Skeletal muscle tissue (tissue), 4 donors: Measurements from ENCODE around the gene LIPE. TPM values are rescaled to one million over a fixed set of nuclear protein-coding genes. Genes with fewer than 3 reads are reported as not detected.

ENCODE experiments used
- H3K27ac ChIP-seq: one replicate; pipeline ENCODE4 v1.7.0; 2013; ENCODE audit warnings: mild to moderate bottlenecking, low read depth, low read length, inconsistent platforms
- H3K27me3 ChIP-seq, 3 donors: one replicate each; pipeline ENCODE4 v1.7.0; 2013; ENCODE audit warnings: low read length in 3 of 3; ENCODE audit not compliant: control insufficient read depth in 3 of 3, insufficient read depth in 3 of 3
- H3K36me3 ChIP-seq, 3 donors: one replicate each; pipeline ENCODE4 v1.7.0; 2013; ENCODE audit warnings: low read length in 3 of 3; ENCODE audit not compliant: control insufficient read depth in 3 of 3, insufficient read depth in 3 of 3
- H3K4me1 ChIP-seq, 3 donors: one replicate each; pipeline ENCODE4 v1.7.0; 2013; ENCODE audit warnings: low read length in 3 of 3, mild to moderate bottlenecking in 3 of 3; ENCODE audit not compliant: control insufficient read depth in 3 of 3, insufficient read depth in 3 of 3
- H3K4me3 ChIP-seq, 3 donors: one replicate each; pipeline ENCODE4 v1.7.0; 2013; ENCODE audit warnings: low read length in 3 of 3
- H3K9ac ChIP-seq, 3 donors: one replicate each; pipeline ENCODE4 v1.7.0; 2013; ENCODE audit warnings: low read length in 3 of 3, mild to moderate bottlenecking in 3 of 3, moderate library complexity in 2 of 3, low read depth in 1 of 3
- H3K9me3 ChIP-seq, 3 donors: one replicate each; pipeline ENCODE4 v1.7.0; 2013; ENCODE audit warnings: low read length in 3 of 3; ENCODE audit not compliant: control insufficient read depth in 3 of 3
- total RNA-seq: library from RNA; depleted of rRNA; stranded (reverse); fragments of >200 nt; gene quantifications from one replicate; pipeline ENCODE4 v1.2.3, GENCODE V29; 2014
- donor health status: Osteomylitis.

Gene LIPE, protein sequence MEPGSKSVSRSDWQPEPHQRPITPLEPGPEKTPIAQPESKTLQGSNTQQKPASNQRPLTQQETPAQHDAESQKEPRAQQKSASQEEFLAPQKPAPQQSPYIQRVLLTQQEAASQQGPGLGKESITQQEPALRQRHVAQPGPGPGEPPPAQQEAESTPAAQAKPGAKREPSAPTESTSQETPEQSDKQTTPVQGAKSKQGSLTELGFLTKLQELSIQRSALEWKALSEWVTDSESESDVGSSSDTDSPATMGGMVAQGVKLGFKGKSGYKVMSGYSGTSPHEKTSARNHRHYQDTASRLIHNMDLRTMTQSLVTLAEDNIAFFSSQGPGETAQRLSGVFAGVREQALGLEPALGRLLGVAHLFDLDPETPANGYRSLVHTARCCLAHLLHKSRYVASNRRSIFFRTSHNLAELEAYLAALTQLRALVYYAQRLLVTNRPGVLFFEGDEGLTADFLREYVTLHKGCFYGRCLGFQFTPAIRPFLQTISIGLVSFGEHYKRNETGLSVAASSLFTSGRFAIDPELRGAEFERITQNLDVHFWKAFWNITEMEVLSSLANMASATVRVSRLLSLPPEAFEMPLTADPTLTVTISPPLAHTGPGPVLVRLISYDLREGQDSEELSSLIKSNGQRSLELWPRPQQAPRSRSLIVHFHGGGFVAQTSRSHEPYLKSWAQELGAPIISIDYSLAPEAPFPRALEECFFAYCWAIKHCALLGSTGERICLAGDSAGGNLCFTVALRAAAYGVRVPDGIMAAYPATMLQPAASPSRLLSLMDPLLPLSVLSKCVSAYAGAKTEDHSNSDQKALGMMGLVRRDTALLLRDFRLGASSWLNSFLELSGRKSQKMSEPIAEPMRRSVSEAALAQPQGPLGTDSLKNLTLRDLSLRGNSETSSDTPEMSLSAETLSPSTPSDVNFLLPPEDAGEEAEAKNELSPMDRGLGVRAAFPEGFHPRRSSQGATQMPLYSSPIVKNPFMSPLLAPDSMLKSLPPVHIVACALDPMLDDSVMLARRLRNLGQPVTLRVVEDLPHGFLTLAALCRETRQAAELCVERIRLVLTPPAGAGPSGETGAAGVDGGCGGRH
- total RNA-seq, result 8.9 TPM

DNA sequence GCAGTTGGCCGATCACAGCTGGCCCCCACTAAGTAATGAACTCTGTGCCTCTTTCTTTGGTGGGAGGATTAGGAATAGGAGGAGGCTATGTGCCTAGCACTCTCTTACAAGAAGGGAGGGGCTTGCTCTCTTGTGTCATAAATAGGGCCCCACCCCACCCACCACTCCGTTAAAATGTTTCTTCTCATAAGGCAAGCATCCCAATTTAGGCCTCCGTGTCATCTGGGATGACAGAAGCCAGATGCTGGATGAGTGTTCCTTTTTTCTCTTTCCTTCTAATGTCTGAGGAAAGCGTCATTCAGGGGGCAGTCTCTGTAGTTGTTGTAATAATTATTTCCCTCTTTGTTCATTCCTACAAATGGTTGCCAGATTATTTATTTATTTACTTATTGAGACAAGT, at the start of gene LIPE:
Gene LIPE, minus strand, starts transcription at position 76 of the 400 bp plus-strand sequence. CDS start 239 bp downstream, outside the sequence.
- no peak within 1 kb of the TSS for H3K27ac ChIP-seq
- no peak within 1 kb of the TSS for H3K4me3 ChIP-seq
- H3K27me3 ChIP-seq, result peaks cover 4 to 25% (median 24%) of the 10 kb centered on the region in 3 donors
- no peaks in the 10 kb centered on the region for H3K9me3 ChIP-seq
- no peak within 1 kb of the TSS for H3K9ac ChIP-seq
- peaks cover 17 to 21% (median 19%) of the 10 kb centered on the region in 3 donors for H3K4me1 ChIP-seq
- no peaks in the 10 kb centered on the region for H3K36me3 ChIP-seq

DNA sequence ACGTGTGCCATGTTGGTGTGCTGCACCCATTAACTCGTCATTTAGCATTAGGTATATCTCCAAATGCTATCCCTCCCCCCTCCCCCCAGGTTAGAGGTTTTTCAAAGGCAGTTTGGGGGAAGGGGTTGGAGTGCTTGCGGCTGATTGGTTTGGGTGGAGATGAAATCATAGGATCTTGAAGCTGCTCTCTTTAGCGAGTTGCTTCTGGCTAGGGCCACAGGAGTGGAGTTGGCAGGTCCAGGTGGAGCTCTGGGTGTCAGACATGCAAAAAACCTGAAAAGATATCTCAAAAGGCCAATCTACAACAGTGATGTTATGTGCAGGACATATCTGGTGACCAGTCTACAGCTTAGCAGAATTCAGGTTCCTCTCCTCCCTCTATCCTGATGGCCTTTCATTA, 48.2 kb upstream of the LIPE start:
- H3K4me1 ChIP-seq, result no peaks in the 10 kb centered on the region
- no peaks in the 10 kb centered on the region for H3K36me3 ChIP-seq
- no peak overlapping the region for H3K27ac ChIP-seq
- H3K9me3 ChIP-seq, result no peaks in the 10 kb centered on the region
- H3K4me3 ChIP-seq, result no peak overlapping the region
- H3K27me3 ChIP-seq, result peaks cover 0 to 4% (median 0%) of the 10 kb centered on the region in 3 donors
- no peak overlapping the region for H3K9ac ChIP-seq

- Histone ChIP-seq H3K9ac (no peak overlapping the region), H3K4me1 (no peaks in the 10 kb centered on the region), H3K27me3 (peaks cover 0 to 4% (median 0%) of the 10 kb centered on the region in 3 donors), H3K4me3 (no peak overlapping the region), H3K9me3 (no peaks in the 10 kb centered on the region), H3K36me3 (no peaks in the 10 kb centered on the region), H3K27ac (no peak overlapping the region)
Measured at GRCh38 chr19:42474743-42475142, 47.6 kb upstream of the LIPE start.

GRCh38 chr19:42473686-42474085, 46.5 kb upstream of the LIPE start:
- H3K36me3 ChIP-seq, result no peaks in the 10 kb centered on the region
- H3K4me3 ChIP-seq, result no peak overlapping the region
- peaks cover 0 to 4% (median 0%) of the 10 kb centered on the region in 3 donors for H3K27me3 ChIP-seq
- H3K27ac ChIP-seq, result no peak overlapping the region
- H3K9me3 ChIP-seq, result no peaks in the 10 kb centered on the region
- no peaks in the 10 kb centered on the region for H3K4me1 ChIP-seq
- H3K9ac ChIP-seq, result no peak overlapping the region

- no peaks in the 10 kb centered on the region for H3K9me3 ChIP-seq
- peaks cover 0 to 3% (median 2%) of the 10 kb centered on the region in 3 donors for H3K4me1 ChIP-seq
- peaks cover 0 to 4% (median 3%) of the 10 kb centered on the region in 3 donors for H3K27me3 ChIP-seq
- H3K36me3 ChIP-seq, result no peaks in the 10 kb centered on the region
- no peak overlapping the region for H3K9ac ChIP-seq
- H3K4me3 ChIP-seq, result no peak overlapping the region
- no peak overlapping the region for H3K27ac ChIP-seq
Measured at GRCh38 chr19:42472402-42473147, 45.4 kb upstream of the LIPE start.

DNA sequence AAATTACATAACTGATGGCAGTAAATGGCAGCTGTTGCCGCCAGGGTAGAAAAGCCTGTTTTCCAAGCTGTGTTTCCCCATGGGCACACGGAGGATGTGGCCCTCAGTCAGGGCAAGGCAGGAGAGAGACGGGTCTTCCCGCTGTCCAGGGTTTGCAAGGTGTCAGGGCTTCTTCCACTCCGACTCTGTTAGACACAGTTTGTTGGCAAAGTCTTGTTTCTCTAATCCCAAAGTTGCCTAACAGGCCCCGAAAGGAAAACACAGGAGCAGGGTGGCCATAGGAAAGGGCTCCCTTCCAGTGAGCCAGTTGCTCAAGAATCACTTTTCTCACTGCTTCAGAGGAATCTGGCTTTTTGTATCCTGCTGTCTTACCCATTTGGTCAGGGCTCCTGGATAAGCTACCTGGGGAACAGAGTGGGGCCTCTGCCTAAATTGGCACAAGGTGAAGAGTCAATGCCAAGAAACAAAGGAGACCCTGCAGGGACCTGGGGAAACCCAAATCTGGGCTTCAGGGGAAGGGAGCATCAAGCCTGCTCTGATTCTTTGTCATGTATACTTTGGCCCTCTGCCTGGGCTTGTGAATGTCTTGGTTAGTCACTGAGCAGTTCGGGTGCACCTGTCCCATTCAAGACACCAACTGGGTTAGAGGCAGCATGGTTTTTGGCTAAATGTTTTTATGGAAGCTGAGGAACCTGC, 44.5 kb upstream of the LIPE start:
- Histone ChIP-seq H3K9ac (no peak overlapping the region), H3K4me1 (peaks cover 0 to 3% (median 2%) of the 10 kb centered on the region in 3 donors), H3K27me3 (peaks cover 0 to 4% (median 3%) of the 10 kb centered on the region in 3 donors), H3K4me3 (no peak overlapping the region), H3K27ac (no peak overlapping the region), H3K9me3 (no peaks in the 10 kb centered on the region), H3K36me3 (no peaks in the 10 kb centered on the region)

- Histone ChIP-seq H3K36me3 (no peaks in the 10 kb centered on the region), H3K27me3 (peaks cover 0 to 4% (median 3%) of the 10 kb centered on the region in 3 donors), H3K4me3 (no peak overlapping the region), H3K9ac (no peak overlapping the region), H3K27ac (no peak overlapping the region), H3K9me3 (no peaks in the 10 kb centered on the region), H3K4me1 (peaks cover 5 to 9% (median 9%) of the 10 kb centered on the region in 3 donors)
Measured at GRCh38 chr19:42469311-42470235, 42.4 kb upstream of the LIPE start.

DNA sequence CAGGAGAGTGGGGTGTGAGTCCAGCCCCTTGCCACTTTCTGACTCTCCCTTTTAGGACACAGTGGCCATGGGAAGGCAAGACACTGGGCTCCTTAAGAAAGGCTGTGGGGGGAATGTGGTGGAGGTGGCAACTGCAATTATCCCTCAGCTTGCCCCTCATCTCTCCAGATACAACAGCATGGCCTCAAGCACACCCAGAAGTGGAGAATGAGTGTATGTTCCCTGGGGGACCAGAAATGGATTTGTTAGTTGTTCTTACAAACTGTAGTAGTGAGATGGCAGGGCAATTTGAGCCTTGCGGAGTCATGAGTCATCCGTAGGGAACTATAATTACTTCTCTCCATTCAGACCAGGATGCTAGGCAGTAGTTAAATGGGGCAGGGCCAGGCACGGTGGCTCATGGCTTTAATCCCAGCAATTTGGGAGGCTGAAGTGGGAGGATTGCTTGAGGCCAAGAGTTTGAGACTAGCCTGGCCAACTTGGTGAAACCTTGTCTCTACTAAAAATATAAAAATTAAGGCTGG, 41.1 kb upstream of the LIPE start:
- no peaks in the 10 kb centered on the region for H3K9me3 ChIP-seq
- H3K36me3 ChIP-seq, result no peaks in the 10 kb centered on the region
- H3K4me1 ChIP-seq, result peaks cover 5 to 9% (median 9%) of the 10 kb centered on the region in 3 donors
- no peak overlapping the region for H3K4me3 ChIP-seq
- H3K27me3 ChIP-seq, result peaks cover 0 to 4% (median 3%) of the 10 kb centered on the region in 3 donors
- H3K27ac ChIP-seq, result no peak overlapping the region
- H3K9ac ChIP-seq, result no peak overlapping the region
